ENCODE data around the gene TEX22. TPM values are rescaled to one million over a fixed set of nuclear protein-coding genes. Genes with fewer than 3 reads are reported as not detected.

The TEX22 gene
- polyA plus RNA-seq, 12 donors: 0.11 to 2.3 (median 0.94) TPM; not detected in 2

DNA sequence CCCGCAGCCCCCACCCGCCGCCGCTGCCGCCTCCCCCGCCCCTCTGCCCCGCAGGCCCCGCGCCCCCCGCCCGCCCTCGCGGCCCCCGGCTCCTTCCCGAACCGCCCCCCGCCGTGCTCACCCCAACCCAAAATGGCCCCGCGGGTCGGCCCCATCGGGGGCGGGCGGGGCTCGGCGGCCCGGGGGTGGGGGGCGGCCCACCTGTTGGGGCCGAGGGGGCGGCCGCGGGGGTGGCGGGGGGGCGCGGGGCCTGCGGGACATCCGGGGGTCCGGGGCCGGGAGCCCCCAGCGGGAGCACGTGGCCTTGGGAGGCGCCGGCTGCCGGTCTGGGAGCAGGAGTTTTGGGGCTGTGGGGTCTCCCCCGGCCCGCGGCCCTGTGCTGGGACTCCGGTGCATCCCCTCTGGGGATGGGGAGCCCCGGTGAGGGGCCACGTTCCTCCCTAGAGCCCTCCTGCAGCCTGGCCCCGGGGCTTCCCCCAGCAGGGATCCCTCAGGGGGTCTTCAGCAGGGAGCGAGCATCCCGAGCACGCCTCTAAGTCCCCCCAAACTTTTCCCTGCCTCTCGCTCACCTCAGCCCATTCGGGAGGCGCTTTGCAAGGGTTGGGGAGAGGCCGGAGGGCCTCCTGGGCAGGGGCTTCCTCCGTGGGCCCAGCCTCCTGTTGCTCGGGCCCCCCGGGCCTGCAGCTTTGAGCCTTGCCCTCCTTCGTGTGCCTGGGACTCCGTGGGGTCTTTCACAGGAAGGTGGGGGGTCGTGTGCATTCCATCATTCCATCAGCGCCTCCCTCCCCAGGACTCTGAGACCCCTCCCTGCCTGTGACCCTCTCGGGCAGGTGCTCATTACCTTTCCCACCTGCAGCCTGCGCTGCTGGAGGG is 22.0 kb downstream of the TEX22 start:
- no peak for DNase-seq

DNA sequence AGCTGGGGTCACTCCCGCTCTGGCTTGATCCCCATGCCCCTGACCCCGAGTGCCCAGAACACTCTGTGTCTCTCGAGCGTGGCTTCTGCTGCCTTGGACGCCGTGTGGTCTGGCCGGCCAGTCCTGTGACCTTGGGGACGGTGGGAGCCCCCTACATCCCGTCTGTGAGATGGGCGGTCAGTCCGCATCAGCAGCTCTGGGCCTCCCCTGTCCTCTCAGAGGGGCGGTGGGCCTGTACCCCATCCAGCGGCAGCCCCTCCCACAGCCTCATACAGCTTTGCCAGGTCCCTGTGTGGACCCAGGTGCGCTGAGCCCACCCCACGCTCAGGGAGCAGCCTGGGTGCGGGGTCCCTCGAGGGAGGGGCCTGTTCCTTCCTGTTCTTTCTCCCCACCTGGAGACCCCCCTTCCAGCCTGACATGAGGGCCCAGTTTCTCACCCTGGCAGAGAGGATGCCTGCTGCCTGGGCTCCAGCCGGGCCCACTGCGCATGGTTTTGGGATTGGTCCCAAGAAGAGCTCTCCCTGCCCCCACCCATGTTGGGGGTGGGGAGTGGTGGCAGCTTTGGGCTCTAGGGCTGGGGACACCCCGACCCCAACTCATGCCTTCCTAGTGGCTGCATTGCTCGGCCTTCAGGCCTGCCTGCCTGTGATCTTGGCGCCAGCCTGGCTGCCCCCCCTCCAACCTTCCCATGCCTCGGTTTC is 22.8 kb downstream of the TEX22 start:
- DNase-seq: no peak

DNA sequence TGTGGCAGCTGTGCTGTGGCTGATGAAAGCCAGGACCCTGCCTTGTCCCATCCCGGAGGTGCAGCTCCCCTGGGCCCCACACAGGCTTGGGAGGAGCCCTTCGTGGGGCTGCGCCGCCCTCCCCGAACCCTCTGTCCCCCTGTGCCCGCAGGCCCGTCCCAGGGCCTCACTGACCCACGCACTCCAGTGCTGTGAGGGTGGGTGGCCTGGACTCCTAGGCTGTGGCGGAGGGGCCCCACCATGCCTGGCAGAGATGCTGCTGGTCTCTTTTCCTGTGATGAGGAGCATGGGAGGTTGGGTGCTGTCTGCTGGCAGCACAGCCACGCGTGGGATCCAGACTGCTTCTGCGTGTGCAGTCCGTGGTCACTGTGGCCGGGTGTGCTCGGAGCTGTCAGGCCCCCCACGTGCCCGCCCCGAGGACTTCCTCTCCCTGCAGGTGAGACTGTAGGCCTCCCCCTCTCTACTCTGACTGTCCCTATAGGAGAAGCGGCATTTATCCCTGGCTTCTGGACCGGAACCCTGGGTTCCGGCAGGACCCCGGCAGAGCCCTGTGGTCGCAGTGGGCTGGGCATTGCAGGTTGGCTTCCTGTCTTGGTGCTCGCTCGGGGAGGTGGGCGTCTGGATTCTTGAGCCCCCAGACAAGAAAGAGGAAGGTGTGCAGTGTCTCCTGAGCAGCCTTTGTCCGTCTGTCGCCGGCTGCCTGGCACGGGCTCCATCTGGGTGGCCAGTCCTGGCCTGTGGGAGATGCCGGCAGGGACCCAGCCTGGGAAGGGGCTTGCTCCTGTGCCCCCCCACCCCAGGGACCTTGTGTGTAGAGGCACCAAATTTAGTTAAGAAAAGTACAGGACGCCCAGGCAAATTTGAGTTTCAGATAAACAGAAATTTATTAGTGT is 23.6 kb downstream of the TEX22 start:
- DNase-seq: no peak

DNA sequence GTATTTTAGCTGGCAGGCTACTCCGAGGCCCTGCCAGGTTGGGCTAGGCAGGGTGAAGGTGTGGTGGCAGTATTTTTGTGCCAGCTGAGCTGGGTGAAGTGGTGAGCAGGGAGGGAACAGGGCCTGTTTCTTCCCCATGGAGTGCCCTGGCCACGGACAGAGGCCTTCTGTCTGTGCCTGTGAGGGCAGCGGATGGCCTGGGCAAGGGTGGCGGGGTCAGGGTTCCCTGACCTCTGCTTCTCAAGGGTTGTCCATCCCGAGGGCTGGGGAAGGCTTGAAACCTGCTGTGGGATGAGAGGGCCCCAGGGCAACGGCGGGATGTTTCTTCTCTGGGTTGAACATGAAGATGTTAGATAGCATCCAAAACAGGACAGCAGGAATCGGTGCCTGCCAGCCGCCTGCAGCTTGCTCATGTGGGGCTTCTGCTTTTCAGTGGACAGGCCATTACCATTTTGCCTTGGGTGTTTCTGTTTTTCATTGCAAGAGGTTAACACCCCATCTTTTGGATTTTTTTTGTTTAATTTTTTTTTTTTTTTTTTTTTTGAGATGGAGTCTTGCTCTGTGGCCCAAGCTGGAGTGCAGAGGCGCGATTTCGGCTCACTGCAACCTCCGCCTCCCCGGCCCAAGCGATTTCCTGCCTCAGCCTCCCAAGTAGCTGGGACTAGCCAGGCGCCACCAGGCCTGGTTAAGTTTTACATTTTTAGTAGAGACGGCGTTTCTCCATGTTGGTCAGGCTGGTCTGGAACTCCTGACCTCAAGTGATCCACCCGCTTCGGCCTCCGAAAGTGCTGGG is 24.6 kb downstream of the TEX22 start:
- DNase-seq: no peak

DNA sequence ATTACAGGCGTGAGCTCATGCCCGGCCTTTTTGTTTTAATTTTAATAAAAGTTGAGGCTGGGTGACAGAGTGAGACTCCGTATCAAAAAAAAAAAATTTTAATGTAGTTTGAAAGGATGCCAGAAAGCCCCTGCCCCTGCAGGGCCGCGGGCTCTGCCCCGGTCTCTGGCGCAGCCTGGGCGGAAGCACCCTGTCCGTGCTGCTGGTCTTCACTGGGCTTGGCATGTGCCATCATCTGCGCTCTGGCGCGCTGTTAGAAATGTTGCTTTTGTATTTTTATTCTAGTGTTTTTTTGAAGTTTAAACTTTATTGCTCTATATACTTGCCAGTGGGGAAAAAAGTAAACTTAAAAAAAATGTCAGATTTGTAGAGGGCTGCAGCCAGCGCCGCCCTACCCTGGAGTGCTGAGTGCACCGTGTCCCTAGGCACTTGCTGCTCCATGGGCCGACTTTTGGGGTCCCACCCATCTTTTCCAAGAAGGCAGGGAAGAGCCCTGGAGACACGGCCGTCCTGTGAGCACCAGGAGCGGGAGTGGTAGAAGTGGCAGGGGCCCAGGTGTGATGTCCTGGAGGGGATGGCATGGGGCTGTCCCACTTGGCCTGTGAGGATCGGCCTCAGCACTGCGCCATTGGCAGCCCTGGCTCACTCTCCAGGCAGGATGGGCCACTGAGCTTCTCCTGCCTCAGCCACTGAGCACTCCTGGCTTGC is 25.3 kb downstream of the TEX22 start:
- DNase-seq: no peak

DNA sequence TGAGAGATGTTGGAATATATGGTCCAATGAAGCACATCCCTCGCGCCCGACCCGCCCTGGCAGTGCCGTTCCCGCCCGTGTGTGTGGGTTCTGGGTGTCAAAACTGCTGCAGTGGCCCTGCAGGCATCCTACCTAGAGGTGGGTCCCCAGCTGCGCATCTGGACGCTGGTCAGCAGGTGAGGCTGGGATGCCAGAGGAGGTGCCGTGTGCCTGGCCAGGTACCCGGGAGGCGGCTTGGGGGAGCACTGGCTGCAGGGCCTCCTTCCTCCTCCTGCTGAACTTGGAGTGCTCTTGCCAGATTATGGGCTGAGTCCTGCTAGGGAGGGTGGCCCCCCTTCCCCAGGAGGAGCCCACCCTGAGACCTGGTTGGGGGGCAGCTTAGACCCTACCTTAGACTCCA is 26.5 kb downstream of the TEX22 start:
- no peak for DNase-seq

DNA sequence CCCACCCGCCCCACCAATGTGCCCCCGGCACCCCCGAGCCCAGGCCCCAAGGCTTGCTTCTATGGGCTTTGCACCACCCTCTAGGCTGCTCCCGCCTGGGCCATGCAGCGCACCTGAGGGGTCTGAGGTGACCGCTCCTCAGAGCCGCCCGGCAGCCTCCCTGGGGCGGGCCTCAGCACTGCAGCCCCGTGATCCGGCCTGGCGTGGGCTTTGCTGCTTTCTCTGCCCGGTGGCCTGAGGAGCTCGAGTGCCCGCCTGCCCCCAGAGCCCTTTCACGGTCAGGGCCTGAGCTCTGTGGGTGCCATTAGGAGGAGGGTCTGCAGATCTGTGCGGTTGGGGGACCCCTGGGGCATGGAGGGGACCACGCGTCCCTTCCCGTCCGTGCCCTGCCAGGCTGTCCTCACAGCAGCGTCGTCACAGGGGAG is 27.5 kb downstream of the TEX22 start:
- no peak for DNase-seq

- DNase-seq: no peak
These were observed 28.2 kb downstream of the TEX22 start for GRCh38 chr14:105426416-105427130.

GRCh38 chr14:105427412-105427811 is 29.1 kb downstream of the TEX22 start:
- no peak for DNase-seq

- no peak for DNase-seq
These were observed 29.7 kb downstream of the TEX22 start for GRCh38 chr14:105427936-105428485.

DNA sequence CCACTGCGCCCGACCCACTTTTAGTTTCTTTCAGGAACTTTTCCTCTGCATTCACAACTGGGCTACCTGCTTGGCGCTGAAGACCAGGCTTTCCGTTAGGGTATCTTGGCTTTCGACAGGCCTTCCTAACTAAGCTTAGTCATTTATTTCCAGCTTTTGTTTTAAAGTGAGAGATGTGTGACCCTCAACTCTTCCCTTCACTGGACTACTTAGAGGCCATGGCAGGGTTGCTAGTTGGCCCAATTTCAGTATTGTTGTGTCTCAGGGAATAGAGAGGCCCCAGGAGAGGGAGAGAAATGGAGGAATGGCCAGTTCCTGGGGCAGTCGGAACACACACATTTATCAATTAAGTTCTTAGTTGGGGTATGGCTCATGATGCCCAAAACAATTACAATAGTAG is 31.7 kb downstream of the TEX22 start:
- DNase-seq: no peak

- no peak for DNase-seq
These were observed 32.2 kb downstream of the TEX22 start for GRCh38 chr14:105430565-105430964.

GRCh38 chr14:105431256-105431655 is 32.9 kb downstream of the TEX22 start:
- DNase-seq: no peak

DNA sequence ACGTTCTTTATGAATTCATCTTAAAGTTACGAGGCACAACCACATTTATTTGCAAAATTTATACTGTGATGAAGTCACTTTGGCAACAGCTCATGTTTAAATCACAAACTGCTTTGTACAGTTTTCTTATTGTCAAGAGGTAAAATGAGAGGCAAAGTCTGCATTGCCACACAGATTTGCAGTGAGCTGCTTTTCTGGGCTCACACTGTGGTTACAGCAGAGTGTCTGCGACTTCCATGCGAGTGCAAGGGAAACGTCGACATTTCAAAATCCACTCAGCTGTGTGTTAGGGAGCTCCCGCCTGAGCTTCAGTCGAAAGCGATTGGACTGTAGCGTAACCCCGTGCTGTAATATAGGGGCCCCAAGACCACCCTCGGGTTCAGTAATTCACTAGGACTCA is 34.3 kb downstream of the TEX22 start:
- DNase-seq: no peak

DNA sequence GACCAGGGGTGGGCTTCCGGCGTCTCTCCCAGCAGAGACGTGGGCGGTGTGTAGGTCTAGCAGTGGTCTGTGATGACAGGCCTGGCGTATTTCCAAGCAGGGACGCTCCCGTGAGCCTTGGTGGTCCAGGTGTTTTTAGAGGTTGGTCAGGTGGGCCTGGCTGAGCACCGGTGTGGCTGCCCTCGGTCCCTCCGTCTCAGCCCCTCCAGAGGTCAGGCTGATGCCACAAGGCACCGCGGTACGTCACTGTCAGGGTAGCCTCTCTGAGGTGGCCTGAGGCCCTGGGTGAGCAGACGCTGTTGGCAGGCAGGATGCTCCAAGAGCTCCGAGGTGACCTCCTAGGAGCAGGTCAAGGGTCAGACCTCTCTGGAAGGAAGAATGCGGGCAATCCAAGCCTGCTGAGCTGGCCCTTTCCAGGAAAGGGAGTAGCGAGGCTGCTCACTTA is 34.8 kb downstream of the TEX22 start:
- DNase-seq: no peak

- DNase-seq: no peak
These were observed 38.1 kb downstream of the TEX22 start for GRCh38 chr14:105436402-105436801.

GRCh38 chr14:105436891-105437722 is 38.8 kb downstream of the TEX22 start:
- no peak for DNase-seq

- DNase-seq: no peak
These were observed 39.6 kb downstream of the TEX22 start for GRCh38 chr14:105437723-105438500.

Measured in muscle of arm (tissue), 12 donors.